Mononuclear cell (primary cell): ENCODE measurements around the gene ITPR3. TPM values are rescaled to one million over a fixed set of nuclear protein-coding genes. Genes with fewer than 3 reads are reported as not detected.

Source experiments
- H3K27me3 ChIP-seq: 2 replicates; pipeline ENCODE4 v1.6.0; 2011; ENCODE audit warnings: low read length, control low read depth; ENCODE audit not compliant: insufficient read depth
- H3K4me1 ChIP-seq: 2 replicates; pipeline ENCODE4 v1.5.1; 2011; ENCODE audit warnings: mild to moderate bottlenecking, low read length, control low read depth; ENCODE audit not compliant: insufficient read depth
- H3K4me3 ChIP-seq: 2 replicates; pipeline ENCODE4 v1.5.1; 2011; ENCODE audit warnings: mild to moderate bottlenecking, low read length, moderate library complexity
- H3K9me3 ChIP-seq: 2 replicates; pipeline ENCODE4 v1.5.1; 2011; ENCODE audit warnings: low read depth, mild to moderate bottlenecking, control low read depth, low read length
- total RNA-seq: library from RNA; depleted of rRNA; stranded (reverse); fragments of >200 nt; gene quantifications from one replicate; pipeline ENCODE4 v1.2.3, GENCODE V29; 2012

The ITPR3 gene
- total RNA-seq, 1 donor: 13.6 TPM

DNA sequence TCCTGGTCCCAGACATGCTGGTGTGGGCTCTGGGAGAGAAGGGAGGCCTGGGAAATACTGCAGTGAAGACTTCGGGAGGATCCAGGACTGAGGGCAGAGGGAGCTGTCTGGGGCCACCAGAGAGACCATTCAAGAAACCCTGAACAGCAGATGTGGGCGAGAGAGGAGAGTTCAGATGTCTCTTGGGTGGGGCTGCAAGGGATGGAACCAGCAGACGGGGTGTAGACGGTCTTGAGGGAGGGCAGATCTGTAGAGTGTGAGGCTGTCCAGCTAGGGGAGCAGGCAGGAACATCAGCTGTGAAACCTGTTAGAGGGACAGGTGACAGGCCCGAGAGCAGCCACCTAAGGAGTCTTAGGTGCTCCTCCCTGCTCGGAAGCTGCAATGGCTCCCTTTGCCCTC lies 38.9 kb downstream of the ITPR3 start:
- no peaks in the 10 kb centered on the region for H3K4me1 ChIP-seq
- no peaks in the 10 kb centered on the region for H3K9me3 ChIP-seq
- H3K4me3 ChIP-seq: no peak overlapping the region
- no peaks in the 10 kb centered on the region for H3K27me3 ChIP-seq

DNA sequence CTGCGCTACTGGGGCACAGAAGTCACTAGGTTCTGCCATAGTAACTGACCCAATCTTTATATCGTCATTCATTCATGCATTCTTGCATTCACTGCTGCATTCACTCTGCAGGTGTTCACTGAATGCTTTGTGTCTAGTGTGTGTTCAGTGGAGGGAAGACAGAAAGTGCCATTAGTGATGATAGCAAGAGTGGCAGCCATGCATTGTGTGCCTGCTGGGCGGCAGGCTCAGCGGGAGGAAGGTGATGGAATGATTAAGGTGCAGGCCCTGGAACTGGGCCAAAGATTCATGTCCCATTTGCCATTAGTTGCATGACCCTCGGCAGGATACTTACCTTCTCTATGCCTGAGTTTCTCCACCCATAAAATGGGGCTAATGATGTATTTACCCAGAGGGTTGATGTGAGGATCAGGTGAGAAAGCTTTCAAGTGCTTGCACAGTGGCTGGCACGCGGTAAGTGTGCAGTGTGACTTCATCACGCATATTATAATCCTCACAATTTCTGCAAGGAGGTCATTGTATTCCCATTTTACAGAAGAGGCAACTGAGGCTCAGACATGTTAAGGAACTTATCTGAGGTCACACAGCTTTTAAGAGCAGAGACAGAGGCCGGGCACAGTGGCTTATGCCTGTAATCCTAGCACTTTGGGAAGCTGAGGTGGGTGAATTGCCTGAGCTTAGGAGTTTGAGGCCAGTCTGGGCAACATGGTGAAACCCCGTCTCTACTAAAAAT lies 40.1 kb downstream of the ITPR3 start:
- no peak overlapping the region for H3K4me3 ChIP-seq
- no peaks in the 10 kb centered on the region for H3K9me3 ChIP-seq
- no peaks in the 10 kb centered on the region for H3K27me3 ChIP-seq
- H3K4me1 ChIP-seq: no peaks in the 10 kb centered on the region

DNA sequence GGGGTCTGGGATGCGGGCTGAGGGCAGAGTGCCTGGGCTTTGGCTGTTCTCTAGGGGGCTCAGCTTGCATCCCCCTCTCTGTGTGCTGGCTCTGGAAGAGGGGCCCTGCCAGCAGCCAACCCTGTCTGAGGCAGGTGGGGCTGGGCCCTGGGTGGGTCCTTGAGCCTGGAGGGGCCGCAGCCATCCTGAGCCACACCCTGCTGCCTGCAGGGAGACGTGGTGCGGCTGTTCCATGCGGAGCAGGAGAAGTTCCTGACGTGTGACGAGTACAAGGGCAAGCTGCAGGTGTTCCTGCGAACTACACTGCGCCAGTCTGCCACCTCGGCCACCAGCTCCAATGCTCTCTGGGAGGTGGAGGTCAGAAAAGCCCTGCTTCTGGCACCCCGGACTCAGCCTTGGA lies 41.2 kb downstream of the ITPR3 start:
- Histone ChIP-seq H3K4me3 (no peak overlapping the region), H3K9me3 (no peaks in the 10 kb centered on the region), H3K4me1 (no peaks in the 10 kb centered on the region), H3K27me3 (no peaks in the 10 kb centered on the region)

DNA sequence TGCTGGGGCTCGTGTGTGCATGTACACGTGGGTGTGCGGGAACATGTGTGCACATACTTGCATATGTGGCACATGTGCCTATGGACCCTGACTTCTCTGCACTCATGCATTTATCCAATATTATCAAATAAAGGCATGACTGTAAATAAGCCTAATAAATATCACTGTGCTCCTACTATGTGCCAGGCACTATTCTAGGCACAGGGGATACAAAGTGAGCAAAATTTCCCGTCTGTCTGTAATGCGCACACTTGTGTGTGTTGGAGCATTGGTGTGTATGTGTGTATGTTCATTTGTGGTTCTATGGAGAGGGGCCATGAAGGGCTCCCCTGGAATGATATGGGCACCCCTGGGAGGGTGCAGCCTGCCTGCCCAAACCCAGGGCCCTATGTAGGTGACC lies 41.9 kb downstream of the ITPR3 start:
- Histone ChIP-seq H3K4me1 (no peaks in the 10 kb centered on the region), H3K9me3 (no peaks in the 10 kb centered on the region), H3K27me3 (no peaks in the 10 kb centered on the region)

DNA sequence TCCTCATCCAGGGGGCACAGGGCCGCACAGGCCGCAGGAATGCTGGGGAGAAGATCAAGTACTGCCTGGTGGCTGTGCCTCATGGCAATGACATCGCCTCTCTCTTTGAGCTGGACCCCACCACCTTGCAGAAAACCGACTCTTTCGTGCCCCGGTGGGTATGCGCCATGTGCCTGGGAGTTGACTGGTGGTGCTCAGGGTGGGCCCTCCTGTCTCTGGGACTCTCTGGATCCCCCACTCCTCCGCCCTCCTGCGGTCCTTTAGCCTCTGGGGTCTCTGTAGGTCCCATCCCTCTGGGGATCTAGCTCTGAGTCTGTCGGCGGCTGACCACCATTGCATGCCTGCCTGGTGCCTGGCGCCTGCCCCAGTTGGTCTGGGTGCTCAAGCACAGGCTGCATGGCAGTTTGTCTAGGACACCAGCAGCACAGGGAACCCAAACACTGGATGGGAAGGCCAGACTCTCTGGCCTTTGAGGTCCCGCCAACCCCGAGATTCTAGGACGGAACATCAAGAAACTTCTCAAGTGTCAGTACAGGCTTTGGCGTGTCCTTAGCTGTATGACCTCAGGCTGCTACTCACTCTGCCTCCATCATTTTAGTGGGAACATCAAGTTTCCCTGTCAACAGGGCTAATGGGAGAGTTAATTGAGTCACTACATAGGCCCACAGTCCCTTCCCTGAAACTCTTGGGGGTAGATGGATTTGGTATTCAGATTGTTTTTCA lies 42.8 kb downstream of the ITPR3 start:
- Histone ChIP-seq H3K4me1 (peaks cover 5% of the 10 kb centered on the region), H3K4me3 (no peak overlapping the region), H3K9me3 (no peaks in the 10 kb centered on the region), H3K27me3 (no peaks in the 10 kb centered on the region)

More for the DNA sequence above, 41.9 kb downstream of the ITPR3 start:
- H3K4me3 ChIP-seq: no peak overlapping the region

DNA sequence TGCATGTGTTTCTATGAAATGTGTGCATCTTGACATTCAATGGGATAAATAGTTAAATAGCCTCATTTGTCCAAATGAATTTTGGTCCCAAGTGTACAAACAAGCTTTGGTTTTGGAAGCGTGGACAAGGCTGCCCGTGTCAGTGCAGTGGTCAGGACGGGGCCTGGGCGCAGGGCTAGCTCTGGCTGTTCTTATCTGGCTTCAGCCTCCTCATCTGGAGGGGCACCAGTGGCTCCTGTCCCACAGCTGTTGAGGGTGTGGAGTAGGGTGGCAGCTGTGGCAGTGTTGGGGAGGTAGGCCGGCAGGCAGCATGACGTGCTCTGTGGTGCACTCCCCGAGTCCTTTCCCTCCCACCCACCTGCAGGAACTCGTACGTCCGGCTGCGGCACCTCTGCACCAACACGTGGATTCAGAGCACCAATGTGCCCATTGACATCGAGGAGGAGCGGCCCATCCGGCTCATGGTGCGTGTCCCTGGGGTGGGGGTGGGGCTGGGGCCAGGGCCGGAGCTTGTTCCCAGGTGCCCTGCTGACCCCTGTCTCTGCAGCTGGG lies 43.5 kb downstream of the ITPR3 start:
- Histone ChIP-seq H3K4me1 (peaks cover 5% of the 10 kb centered on the region), H3K4me3 (no peak overlapping the region), H3K9me3 (no peaks in the 10 kb centered on the region), H3K27me3 (no peaks in the 10 kb centered on the region)

DNA sequence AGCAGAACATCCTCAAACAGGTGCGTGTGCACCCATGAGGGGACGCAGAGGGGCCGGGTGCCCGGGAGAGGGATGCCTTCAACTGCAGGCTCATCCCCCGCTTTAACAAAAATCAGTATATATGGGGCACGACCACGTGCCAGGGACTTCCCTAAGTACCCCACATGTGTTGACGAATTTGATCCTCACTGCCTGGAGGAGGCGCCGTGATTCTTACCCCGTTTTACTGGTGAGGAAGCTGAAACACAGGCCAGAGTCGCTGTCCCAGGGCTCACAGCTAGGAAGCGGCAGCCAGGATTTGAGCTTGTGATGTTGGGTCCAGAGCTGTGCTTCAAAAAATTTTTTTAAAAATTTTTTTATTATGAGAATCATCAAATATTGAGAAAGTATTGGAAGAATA lies 44.8 kb downstream of the ITPR3 start:
- Histone ChIP-seq H3K4me3 (no peak overlapping the region), H3K4me1 (peaks cover 5% of the 10 kb centered on the region), H3K9me3 (no peaks in the 10 kb centered on the region), H3K27me3 (no peaks in the 10 kb centered on the region)

DNA sequence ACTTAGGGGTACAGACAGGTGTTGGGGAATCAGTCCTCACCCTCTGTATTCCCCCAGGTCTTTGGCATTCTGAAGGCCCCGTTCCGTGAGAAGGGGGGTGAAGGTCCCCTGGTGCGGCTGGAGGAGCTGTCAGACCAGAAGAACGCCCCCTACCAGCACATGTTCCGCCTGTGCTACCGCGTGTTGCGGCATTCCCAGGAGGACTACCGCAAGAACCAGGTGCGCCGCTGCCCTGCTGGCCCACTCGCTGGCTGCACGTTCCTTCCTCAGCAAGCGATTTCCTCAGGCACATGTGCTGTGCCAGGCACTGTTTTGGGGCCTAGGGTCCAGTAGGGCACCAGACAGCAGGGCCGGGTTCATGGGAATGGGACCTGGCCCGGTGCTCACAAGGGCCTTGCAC lies 46.0 kb downstream of the ITPR3 start:
- H3K4me3 ChIP-seq: no peak overlapping the region
- H3K27me3 ChIP-seq: no peaks in the 10 kb centered on the region
- no peaks in the 10 kb centered on the region for H3K9me3 ChIP-seq
- peaks cover 5% of the 10 kb centered on the region for H3K4me1 ChIP-seq

DNA sequence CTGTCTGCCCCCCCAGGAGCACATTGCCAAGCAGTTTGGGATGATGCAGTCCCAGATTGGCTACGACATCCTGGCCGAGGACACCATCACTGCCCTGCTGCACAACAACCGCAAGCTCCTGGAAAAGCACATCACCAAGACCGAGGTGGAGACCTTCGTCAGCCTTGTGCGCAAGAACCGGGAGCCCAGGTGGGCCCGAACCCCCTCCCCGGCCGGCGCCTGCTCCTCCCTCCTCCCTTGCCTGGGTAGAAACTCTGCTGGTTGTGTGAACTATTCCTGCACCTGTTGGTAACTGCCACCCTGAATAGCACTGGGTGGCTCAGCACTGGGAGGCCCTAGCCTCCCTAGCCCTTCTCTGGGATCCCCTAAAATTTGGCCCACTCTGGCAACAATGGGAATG lies 46.7 kb downstream of the ITPR3 start:
- Histone ChIP-seq H3K27me3 (no peaks in the 10 kb centered on the region), H3K4me1 (peaks cover 5% of the 10 kb centered on the region), H3K4me3 (no peak overlapping the region), H3K9me3 (no peaks in the 10 kb centered on the region)

DNA sequence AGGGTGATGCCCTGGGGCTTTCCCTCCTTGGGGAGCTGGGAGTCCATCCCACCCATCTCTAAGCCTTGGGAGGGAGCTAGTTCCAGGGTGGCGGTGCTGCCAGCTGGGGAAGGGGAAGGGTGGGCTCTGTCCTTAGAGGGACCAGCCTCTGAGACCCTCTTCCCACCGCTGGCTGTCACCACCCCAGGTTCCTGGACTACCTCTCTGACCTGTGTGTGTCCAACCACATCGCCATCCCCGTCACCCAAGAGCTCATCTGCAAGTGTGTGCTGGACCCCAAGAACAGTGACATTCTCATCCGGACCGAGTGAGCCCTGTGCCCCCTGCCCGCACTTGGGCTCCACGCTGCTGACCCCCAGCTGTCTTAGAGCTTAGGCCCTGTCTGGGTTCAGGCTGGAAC lies 47.2 kb downstream of the ITPR3 start:
- Histone ChIP-seq H3K4me3 (no peak overlapping the region), H3K9me3 (no peaks in the 10 kb centered on the region), H3K4me1 (peaks cover 5% of the 10 kb centered on the region), H3K27me3 (no peaks in the 10 kb centered on the region)

DNA sequence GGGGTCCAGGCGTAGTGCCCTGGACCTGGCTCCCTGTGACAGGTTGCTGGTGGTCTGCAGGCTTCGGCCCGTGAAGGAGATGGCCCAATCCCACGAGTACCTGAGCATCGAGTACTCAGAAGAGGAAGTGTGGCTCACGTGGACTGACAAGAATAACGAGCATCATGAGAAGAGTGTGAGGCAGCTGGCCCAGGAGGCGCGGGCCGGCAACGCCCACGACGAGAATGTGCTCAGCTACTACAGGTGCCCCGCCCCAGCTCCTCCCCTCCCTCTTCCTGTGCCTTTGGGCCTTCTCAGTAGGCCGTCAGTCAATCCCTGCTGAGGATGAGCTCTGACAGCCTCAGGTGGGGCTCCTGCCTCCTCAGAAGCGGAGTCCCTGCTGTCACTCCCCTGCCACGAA lies 47.8 kb downstream of the ITPR3 start:
- peaks cover 5% of the 10 kb centered on the region for H3K4me1 ChIP-seq
- no peaks in the 10 kb centered on the region for H3K27me3 ChIP-seq
- no peak overlapping the region for H3K4me3 ChIP-seq
- no peaks in the 10 kb centered on the region for H3K9me3 ChIP-seq

DNA sequence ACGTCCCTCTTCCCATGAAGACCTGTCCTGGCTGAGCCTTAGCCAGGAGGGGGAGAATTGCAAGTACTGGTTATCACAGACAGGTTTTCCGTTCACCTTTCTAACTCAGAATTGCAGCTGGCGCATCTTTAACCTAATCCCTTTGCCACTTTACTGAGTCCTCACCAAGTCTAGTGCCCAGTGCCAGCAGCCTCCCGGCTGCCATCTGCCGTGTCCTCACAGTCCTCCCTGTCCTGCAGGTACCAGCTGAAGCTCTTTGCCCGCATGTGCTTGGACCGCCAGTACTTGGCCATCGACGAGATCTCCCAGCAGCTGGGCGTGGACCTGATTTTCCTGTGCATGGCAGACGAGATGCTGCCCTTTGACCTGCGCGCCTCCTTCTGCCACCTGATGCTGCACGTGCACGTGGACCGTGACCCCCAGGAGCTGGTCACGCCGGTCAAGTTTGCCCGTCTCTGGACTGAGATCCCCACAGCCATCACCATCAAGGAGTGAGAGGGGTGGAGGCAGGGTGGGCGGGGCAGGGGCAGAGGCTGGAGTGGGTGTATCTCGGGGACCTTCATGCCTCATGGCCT lies 49.1 kb downstream of the ITPR3 start:
- Histone ChIP-seq H3K4me3 (no peak overlapping the region), H3K27me3 (no peaks in the 10 kb centered on the region), H3K4me1 (peaks cover 5% of the 10 kb centered on the region), H3K9me3 (no peaks in the 10 kb centered on the region)

DNA sequence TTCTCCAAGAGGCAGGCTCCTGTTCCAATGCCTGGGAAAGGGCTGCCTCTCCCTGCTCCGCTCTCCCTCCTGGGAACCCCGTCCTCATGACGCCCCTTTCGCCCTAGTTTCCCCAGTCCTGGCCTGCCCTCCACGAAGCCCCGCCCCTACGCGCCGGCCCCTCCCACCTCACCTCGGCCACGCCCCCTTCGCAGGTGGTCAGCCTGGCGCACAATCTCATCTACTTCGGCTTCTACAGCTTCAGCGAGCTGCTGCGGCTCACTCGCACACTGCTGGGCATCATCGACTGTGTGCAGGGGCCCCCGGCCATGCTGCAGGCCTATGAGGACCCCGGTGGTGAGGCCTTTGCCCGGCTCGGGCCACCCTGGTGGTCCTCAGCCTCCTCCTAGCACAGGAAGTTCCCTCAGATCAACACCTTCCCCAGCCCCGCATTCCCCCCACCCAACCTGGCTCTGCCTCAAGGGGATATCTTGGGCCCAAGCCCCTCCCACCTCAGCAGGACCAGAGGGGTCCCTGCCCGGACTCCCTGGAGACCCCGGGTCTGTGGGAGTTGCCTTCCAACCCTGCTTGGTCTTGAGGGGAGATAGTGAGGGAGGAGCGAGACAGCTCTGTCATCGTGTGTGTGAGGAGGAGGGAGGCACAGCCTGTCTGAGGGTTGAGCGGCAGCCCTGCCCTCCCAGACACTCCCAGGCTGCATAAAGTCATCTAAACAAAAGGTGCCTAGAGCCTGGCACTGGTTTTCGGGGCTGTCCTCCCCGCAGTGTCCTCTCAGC lies 50.0 kb downstream of the ITPR3 start:
- H3K9me3 ChIP-seq: no peaks in the 10 kb centered on the region
- H3K4me3 ChIP-seq: no peak overlapping the region
- no peaks in the 10 kb centered on the region for H3K27me3 ChIP-seq
- H3K4me1 ChIP-seq: peaks cover 5% of the 10 kb centered on the region

DNA sequence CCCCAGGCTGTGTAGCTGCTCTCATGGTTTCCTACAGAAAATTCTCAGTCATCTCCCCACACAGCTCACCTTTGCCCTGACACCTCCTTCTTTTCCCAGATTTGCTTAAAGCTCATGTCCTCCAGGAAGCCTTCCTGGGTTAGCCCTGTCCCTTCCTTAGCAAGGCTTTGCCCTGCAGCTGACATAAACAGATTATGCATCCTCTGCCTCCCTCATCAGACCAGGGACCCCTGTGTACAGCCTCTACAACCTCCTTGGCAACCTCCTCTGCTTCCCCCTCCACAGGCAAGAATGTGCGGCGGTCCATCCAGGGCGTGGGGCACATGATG lies 50.6 kb downstream of the ITPR3 start:
- Histone ChIP-seq H3K9me3 (no peaks in the 10 kb centered on the region), H3K27me3 (no peaks in the 10 kb centered on the region), H3K4me3 (no peak overlapping the region), H3K4me1 (peaks cover 5% of the 10 kb centered on the region)

DNA sequence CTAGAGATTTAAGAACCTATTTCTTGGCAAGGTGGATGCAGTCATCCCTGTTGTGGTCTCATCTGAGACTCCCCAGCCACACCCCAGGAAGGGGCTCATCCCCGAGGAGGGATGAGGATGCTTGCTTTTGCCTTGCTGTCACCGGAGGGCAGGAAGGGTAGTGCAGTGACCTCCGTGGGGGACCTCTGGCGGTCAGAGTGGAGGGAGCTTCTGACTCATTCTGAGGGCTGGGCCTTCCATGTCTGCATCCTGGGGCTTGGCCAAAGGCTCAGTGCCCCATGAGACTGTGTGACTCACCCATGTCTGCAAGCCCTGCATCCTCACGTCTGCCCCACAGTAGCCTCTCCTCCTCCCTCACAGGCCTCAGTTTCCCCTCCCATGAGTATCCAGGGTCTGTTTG lies 51.7 kb downstream of the ITPR3 start:
- Histone ChIP-seq H3K9me3 (no peaks in the 10 kb centered on the region), H3K4me1 (peaks cover 5% of the 10 kb centered on the region), H3K4me3 (no peak overlapping the region), H3K27me3 (no peaks in the 10 kb centered on the region)
